ENCODE data around the gene LOXL1.

DNA sequence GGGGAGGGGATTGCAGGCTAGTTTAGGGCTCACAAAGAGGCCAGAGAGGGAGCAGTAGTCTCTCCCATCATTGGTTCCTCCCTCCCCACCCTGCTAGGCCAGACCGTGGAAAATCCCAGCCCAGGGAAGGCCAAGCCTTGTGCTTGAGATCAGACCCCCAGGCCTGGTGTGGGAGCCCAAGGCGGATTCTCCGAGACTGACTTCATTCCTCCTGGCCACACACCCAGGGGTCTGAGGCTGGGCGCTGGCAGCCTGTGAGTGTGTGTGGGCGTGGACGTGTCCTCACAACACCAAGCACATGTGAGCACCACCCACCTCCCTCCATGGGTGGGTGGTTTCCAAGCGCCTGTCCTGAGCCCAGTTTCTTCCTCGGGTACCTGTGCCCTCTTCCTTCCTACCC lies 4.1 kb downstream of the LOXL1 start:
- TF ChIP-seq, protein P1, sequence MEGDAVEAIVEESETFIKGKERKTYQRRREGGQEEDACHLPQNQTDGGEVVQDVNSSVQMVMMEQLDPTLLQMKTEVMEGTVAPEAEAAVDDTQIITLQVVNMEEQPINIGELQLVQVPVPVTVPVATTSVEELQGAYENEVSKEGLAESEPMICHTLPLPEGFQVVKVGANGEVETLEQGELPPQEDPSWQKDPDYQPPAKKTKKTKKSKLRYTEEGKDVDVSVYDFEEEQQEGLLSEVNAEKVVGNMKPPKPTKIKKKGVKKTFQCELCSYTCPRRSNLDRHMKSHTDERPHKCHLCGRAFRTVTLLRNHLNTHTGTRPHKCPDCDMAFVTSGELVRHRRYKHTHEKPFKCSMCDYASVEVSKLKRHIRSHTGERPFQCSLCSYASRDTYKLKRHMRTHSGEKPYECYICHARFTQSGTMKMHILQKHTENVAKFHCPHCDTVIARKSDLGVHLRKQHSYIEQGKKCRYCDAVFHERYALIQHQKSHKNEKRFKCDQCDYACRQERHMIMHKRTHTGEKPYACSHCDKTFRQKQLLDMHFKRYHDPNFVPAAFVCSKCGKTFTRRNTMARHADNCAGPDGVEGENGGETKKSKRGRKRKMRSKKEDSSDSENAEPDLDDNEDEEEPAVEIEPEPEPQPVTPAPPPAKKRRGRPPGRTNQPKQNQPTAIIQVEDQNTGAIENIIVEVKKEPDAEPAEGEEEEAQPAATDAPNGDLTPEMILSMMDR (IDR thresholded peaks at IDR 0.05): no peak
- no peak for TF ChIP-seq POLR2A (IDR thresholded peaks at IDR 0.05)

All from heart left ventricle (tissue), 13 donors.